GM08714 (cell line): ENCODE data around the gene THUMPD3.

Source experiments
- H3K4me3 ChIP-seq: fragments of 200-500 bp; sonication (Bioruptor generic); 2 replicates; pipeline ENCODE4 v1.5.1; 2014; ENCODE audit warnings: mild to moderate bottlenecking, low read length, inconsistent platforms
- ZNF274 ChIP-seq: IDR thresholded peaks from 2 replicates; pipeline ENCODE4 v1.6.1; 2012; ENCODE audit warnings: mild to moderate bottlenecking, low read depth, low read length

Gene THUMPD3

DNA sequence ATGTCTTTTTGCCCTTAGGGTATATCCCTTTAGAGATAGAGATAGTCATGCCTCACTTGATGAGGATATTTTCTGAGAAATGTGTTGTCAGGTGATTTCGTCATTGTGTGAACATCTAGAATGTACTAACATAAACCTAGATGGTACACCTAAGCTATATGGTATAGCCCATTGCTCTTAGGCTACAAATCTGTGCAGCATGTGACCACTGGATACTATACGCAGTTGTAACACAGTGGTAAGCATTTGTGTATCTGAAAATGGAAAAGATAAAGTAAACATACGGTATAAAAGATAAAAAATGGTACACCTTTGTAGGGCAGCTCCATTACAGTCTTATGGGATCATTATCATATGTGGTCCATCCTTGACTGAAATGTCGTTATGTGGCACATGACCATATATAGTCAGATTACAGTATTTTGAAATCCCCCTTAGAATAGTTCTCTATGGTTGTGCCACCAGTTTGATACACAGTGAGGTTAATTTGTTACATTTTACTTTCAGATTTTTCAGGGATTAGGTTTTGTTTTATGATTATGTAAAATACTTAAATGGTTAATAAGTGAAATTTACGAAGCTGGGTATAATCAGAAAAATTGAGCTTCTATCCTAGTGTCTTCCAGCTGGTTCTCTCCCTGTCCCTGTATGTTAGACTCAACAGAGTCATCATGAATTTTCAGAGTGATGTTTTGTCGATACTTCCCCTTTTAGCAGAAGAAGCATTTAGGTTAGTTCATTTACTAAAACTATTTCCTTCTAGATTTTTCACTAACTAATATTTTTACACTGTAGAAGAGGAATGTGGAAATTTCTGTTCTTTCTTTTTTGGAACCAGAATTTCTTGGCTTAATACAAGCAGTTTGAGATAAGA is 47.4 kb downstream of the THUMPD3 start:
- no peak overlapping the region for H3K4me3 ChIP-seq
- TF ChIP-seq ZNF274 = no peak

DNA sequence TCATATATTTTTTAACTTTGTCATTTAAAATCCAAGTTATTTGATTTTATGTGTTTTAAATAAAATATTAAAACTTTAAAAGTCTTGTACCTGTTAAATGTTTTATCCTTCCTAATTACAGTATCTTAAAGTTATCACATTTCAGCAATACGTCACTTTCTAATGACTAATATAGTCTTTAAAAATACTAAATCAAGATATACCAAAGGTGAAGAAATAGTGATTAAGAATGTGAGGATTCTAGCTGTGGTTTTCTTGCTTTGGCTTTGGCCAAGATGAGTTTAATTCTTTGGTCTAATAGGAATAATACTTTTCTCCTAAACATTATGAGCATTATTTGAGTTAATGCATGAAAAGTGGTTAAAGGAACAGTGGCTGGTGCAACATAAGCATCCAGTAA is 48.4 kb downstream of the THUMPD3 start:
- no peak overlapping the region for H3K4me3 ChIP-seq
- no peak for TF ChIP-seq ZNF274

- H3K4me3 ChIP-seq = no peak overlapping the region
- no peak for TF ChIP-seq ZNF274
These were observed 49.4 kb downstream of the THUMPD3 start for GRCh38 chr3:9412293-9412692.

- no peak for TF ChIP-seq ZNF274
- no peak overlapping the region for H3K4me3 ChIP-seq
These were observed 52.0 kb downstream of the THUMPD3 start for GRCh38 chr3:9414826-9415225.

DNA sequence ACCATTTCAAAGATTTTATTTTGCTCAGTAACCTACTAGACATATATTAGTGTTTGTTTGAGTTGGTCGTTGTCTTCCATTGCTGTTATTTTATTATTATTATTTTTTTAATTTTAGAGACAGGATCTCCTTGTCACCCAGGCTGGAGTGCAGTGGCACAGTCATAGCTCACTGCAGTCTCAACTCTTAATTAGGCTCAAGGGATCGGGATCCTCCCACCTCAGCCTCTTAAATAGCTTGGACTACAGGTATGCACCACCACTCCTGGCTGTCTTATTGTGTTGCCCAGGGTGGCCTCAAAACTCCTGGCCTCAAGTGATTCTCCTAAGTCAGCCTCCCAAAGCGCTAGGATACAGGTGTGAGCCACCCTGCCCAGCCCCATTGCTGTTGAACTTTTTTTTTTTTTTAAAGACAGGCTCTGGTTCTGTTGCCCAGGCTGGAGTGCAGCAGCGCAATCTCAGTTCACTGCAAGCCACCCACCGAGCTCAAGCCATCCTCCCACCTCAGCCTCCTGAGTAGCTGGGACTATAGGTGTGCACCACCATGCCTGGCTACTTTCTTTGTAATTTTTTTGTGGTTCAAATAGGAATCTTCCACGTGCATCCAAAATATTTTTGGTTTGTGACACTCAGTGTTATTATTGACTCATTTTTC is 52.8 kb downstream of the THUMPD3 start:
- no peak for TF ChIP-seq ZNF274
- no peak overlapping the region for H3K4me3 ChIP-seq

DNA sequence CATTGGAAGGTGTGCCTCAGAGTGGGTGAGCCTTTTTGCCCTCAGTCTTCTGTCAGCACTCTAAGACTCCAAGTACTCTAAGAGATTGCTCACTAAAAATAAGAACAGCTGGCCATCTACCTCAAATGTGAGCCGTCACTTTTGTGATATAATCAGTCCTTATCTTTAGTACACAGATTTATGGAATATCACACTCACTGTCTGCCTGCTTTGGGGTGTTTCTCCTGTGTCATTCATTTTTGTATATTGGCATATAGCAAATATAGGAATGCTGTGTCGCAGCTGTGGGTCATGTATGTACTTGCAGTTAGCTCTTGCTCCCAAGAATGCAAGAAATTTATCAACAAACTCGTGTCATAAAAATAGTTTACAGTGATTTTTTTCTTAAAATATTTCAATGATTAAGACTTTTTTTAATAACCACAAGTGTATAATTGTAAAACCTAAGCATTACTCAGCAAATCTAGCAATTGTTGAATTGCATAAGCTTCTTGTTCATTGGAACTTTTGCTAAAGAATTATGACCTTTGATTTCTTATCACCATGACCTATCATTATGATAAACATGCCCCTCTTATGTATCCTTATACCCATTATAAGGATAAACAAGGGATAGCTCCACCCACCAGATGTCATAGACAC is 53.4 kb downstream of the THUMPD3 start:
- TF ChIP-seq ZNF274 = no peak
- H3K4me3 ChIP-seq = no peak overlapping the region

DNA sequence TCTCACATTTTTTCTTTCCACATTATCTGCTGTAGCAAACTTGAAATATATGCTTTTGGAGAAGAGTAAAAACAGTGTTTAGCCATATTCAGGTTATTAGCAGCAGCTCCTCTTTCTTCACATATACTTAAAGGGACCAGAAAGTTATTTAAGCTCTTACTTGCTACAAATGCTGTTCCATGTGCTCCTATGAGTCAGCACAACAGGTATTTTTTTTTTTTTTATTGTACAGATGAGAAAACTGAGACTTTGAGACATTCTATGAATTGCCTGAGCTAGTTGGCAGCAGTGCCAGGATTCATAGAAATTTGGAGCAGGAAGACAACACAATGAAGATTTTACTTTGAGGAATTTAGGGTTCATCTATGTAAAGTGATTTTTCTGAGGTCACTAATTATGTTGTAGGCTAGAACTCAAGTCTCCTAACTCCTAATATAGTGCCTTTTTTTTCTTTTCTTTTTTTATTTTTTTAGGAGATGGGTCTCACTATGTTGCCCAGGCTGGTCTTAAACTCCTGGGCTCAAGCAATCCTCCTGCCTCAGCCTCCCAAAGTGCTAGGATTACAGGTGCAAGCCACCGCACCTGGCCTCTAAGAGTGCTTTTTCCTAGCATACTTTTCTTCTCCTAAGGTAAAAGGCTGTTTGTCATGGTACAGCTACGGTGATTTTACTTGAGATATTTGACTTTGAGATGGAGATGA is 58.1 kb downstream of the THUMPD3 start:
- TF ChIP-seq ZNF274 = no peak
- H3K4me3 ChIP-seq = no peak overlapping the region

DNA sequence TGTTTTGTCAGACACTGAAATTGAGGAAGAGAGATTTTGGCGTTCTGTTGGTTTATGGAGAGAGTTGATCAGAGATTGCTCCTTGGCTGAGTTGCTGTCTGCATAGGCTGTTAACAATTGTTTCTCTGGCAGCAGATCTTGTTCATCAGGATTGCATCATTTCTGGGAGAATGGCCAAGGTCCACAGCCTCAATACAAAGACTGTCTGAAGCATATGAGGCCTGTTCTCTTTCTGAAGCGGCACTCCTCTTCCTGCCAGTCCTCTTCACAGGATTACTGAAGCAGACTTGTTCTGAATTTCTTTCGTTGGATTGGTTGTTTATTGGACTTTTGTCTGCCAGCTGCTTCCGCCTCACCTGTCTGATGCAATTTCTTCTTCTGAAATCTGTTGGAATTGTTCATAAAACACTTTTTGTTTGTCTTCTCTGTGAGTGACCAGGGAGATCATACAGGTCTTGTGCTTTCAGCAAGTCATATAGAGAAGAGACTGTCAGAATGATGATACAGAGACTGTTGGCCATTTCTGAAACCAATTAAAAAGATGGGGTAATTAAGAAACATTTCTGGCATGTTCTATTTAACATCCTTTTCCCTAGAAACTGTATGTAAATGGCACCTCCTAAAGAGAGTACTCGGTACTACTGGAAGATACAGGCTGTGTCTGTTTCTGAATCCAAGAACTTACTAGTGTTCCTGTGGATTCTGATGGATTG is 60.0 kb downstream of the THUMPD3 start:
- no peak for TF ChIP-seq ZNF274
- H3K4me3 ChIP-seq = no peak overlapping the region

- no peak overlapping the region for H3K4me3 ChIP-seq
- no peak for TF ChIP-seq ZNF274
These were observed 65.6 kb downstream of the THUMPD3 start for GRCh38 chr3:9428411-9428810.

DNA sequence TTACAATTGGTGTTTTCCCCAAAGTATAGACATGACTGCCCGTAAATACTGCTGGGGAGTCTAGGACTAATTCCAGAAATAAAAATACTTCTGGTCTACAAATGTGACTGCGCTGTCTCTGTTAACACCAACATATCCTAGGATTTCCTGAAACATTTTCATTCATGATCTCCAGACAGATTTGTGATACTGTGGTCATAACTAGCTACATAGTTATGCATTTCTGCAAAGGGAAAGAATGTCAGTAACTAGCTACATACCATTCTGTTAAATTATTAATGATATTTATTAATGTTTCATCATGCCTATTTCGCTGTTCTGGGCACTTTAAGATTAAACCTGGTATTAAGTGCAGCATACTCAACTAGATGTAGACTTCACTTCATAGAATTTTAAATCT is 67.9 kb downstream of the THUMPD3 start:
- no peak overlapping the region for H3K4me3 ChIP-seq
- TF ChIP-seq ZNF274 = no peak

DNA sequence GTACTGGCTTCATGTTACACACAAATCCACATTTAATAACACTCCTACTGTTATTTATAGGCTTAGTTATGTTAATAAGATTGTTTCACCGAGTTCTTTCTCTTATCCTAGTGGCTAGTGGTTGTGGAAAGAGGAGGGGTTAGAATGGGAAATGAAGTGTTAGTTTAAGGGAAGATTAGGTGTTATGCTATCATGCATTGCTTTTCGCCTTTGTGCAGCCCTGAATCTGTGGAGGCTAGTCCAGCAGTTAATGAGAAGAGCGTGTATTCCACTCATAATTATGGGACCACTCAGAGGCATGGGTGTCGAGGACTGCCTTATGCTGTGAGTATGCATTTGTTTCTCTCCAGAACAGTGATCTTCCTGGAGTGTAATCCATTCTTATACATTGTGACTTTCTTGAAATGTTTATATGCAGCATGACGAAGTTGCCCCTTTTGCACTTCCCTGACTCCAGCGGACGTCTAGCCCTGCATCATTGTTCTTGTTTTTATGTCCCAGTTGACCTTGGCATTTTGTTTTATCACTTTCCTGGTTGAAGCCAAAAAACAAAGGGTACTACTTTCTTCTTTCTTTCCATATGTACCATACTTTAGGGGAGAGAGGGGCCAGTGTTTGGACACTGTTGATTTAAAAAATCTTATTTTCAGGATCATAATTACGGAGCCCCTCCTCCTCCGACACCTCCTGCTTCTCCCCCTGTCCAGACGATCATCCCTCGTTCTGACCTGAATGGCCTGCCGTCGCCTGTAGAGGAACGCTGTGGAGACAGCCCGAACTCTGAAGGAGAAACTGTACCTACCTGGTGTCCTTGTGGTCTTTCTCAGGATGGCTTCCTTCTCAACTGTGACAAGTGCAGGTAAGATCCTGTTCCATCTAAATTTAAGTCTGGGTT is 71.0 kb downstream of the THUMPD3 start:
- no peak overlapping the region for H3K4me3 ChIP-seq
- TF ChIP-seq ZNF274 = no peak

- H3K4me3 ChIP-seq = no peak overlapping the region
- TF ChIP-seq ZNF274 = no peak
These were observed 72.5 kb downstream of the THUMPD3 start for GRCh38 chr3:9435316-9435715.
